NCI-H128 (cell line): ENCODE results near the gene PALM3.

Experiments used
- DNase-seq: peaks from one replicate; lab custom pipeline; 2025; ENCODE audit not compliant: unreplicated experiment; lab: John Stamatoyannopoulos, UW

Gene PALM3, protein sequence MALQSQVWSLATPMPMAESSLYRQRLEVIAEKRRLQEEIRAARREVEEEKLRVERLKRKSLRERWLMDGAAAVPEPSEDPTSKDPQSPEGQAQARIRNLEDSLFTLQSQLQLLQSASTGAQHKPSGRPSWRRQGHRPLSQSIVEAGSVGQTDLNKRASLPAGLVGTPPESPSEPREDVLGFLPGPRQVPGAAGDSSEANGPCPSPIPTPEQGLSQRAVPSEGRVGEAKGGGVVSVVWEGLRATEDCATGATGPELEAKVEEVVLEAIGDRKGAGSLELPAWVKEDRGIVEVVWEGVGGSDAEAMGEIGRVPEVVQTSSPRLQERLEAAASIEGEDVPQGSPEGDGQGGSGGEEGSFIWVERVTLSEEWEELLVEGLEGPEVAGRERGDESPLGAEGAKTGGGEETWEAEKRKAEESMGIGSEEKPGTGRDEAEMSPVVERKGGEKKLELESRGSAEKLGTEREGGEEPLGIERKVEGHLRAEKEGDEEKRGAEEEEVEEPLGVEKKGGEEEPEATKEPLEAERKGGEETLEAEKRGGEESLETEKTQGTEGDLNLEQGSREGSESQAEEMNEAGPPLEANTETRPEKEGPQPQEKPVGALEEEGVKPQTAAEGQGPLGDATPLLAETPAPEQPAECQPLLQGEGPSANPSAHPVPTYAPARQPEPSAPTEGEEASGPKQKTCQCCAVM

GRCh38 chr19:14061751-14062557 lies at the start of gene PALM3:
PALM3 (minus strand) TSS chr19:14062076; CDS start chr19:14061980, 96 bp downstream.
- DNase-seq, result no peak

DNA sequence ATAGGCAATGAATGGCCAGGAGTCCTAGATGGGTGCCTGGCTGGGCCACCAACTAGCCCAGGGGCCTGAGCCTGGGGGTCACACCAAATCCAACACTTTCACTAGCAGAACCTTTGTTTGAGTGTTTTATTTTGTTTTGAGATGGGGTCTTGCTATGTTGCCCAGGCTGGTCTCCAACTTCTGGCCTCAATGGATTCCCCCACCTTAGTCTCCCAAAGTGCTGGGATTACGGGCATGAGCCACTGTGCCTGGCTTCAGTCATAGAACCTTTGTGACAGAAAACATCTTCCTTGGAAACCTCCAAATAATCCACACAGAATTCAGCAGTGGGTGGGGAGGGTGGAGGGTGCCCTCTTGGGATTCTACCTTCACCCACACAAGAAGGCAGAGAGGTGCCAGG lies 49.6 kb upstream of the PALM3 start:
- DNase-seq, result no peak

DNA sequence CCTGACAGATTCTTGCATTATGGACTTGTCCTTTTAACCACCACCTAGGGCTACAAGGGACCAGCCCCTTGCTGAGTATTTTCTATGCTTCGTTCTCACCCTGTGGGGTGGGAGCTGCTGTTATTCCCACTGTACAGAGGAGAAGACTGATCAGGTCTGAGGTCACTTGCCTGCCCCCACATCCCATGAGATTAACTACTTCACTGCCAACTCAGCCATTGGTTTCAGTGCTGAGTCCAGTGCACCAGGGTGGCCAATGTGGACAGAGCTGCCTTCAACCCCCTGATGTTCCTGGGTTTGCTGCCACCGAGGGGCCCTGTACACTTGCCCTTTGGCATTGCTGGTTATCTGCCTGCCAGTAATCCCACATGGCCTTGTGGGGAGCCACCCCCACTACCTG lies 48.8 kb upstream of the PALM3 start:
- no peak for DNase-seq

GRCh38 chr19:14107581-14108461 lies 45.9 kb upstream of the PALM3 start:
- no peak for DNase-seq

DNA sequence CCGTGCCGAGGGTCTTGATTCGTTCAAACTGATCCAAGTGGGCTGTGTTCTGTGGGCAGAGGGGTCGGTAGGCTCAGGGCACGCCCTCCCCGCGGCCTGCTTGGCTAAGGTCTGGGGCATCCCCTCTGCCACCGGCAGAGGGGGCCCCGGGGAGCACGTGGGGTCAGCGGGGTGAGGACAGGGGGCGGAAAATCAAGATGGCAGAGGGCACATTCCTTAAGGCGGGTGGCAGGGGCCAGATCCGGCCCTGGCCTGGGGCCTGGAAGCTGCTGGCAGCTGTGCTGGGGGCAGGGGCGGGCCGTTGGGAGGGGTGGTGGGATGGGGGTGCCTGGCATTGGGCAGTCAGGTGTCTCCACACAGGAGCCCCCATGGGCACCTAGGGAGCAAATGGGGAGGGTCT lies 45.0 kb upstream of the PALM3 start:
- DNase-seq, result no peak

DNA sequence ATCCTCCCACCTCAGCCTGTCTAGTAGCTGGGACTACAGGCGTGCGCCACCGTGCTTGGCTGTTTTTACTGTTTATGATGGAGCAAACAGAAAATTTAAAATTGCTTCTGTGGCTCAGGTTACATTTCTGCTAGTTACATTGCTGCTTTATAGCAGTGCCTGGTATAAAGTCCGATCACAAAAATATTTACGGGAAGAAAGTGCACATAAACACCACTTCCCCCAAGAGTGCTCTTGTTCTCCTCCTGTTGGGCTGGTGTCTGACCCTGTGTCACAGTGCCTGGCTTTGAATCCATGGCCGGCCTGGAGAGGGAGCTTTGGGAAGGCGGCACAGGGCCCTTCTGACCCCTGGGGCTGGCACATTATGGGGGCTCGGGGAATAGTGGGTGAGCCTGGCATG lies 43.8 kb upstream of the PALM3 start:
- no peak for DNase-seq

- DNase-seq, result no peak
Observed at GRCh38 chr19:14103310-14103709, 41.4 kb upstream of the PALM3 start.

DNA sequence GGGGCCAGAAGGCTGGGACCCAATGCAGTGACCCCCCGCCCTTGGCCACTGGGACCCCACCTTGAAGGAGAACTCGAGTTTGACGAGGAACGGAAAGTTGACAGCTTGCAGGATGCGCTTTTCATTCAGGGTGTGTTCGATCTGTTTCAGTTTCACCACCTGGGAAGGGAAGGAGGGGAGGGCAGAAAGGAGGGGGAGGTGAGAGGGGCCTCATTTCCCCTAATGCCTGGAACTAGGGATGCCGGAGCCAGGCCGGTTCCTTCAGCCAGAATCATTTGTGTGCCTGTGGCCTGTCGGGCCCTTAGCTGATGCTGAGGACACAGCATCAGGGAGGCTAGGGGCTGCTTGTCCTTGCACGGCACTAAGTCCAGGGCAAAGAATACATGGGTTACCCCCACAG lies 40.9 kb upstream of the PALM3 start:
- DNase-seq, result no peak

DNA sequence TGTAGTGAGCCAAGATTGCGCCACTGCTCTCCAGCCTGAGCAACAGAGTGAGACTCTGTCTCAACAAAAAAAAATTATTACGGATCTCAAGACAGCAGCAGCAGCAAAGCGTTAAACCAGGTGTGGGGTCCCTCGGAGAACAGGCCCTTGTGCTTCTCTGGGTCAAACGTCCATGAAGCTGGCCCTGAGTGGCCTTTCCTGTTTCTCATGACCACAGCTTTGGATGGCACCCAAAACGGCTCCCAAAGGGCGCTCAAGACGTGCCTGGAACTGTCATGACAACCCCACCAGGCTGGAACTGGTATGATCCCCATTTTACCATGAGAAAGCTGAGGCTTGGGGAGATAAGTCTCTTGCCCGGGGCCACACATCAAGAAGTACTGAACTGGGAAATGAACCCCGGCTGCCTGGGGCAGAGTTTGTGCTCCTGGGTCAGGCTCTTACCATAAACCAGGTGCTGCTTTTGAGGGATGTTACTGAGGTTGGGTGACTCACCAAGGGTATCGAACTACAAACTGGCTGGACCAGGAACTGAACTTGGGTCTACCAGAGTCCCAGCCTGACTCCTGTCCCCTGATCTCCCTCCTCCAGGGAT lies 40.3 kb upstream of the PALM3 start:
- no peak for DNase-seq

GRCh38 chr19:14101003-14101545 lies 39.2 kb upstream of the PALM3 start:
- no peak for DNase-seq

DNA sequence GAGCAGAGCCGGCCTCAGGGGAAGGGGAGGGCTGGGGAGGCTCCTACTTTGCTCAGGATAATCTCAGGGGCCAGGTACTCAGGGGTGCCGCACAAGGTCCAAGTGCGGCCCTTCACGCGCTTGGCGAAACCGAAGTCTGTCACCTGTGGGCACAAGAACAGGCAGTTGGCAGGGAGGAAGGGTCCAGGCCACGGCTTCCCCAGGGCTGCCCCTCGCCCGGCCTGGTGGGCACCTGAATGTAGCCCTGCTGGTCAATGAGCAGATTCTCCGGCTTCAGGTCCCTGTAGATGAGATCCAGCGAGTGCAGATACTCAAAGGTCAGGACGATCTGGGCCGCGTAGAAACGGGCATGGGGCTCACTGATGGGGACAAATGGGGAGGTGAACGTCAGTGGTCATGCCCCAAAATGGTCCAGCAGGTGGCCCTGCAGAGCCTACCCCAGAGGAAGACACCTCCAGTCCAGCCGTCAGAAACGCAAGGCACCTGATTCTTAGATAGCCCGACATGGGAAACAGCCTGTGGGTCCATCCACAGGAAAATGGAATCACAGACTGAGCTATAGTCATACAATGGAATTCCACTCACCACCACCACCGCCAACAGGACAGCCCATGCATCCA lies 35.8 kb upstream of the PALM3 start:
- DNase-seq, result no peak

DNA sequence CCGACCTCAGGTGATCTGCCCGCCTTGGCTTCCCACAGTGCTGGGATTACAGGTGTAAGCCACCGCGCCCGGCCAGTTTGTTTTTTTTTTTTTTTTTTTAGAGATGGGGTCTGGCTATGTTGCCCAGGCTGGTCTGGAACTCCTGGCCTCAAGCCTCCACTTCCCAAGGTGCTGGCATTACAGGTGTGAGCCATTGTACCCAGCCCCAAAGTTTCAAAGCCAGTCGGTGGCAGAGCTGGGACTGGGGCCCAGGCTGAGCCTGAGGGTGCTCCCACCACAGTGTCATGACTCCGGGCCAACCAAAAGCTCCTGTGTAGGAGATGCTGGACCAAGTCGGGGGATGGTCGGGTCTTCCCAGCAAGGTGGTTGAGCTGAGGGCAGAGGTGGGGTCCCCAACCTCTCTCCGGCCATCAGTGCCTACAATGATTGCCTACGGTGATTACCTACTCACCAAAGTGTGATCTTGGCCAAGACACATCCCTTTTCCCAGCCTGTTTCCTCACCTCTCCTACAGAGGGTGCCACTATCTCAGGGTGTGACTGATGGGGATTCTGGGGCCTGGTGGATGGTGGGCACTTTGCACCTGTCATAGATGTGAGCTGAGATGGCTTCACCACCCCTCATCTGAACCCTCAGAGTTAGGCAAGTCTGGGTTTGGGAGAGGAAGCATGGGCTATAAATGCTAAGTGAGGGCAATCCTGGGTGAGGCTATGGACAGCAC lies 34.6 kb upstream of the PALM3 start:
- DNase-seq, result no peak

- no peak for DNase-seq
Observed at GRCh38 chr19:14094854-14095253, 33.0 kb upstream of the PALM3 start.

DNA sequence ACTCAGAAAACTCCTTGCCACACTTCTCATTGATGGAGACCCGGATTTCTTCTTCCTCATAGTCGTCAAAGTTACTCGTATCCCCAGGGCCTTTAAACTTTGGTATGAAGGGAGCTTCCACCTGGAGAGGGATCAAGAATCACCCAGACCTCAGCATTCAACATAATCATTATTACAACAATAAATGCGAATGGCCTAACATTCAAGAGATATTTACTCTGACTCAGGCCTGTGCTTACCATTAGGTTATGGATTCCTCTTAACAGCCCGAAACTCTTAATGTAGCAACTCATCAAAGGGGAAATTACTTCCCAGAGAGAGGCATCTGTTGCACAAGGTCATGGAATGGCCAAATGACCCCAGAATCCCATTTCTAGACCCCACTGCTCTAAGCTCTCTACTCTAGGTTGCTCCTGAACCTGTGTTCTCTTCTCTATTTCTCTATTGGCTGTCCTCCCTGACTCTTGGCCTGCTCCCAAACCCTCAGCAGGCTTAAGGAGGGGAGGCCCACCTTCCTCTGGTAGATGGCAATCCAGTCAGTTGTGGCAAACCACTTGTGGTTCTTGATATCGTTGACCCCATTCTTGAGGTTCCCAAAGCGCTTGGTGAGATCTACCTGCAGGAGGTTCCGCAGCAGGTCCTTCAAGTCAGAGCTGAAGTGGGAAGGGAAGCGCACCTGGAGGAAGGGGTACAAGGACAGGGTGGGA lies 31.4 kb upstream of the PALM3 start:
- DNase-seq, result no peak

- DNase-seq, result no peak
Observed at GRCh38 chr19:14091813-14092462, 30.1 kb upstream of the PALM3 start.

DNA sequence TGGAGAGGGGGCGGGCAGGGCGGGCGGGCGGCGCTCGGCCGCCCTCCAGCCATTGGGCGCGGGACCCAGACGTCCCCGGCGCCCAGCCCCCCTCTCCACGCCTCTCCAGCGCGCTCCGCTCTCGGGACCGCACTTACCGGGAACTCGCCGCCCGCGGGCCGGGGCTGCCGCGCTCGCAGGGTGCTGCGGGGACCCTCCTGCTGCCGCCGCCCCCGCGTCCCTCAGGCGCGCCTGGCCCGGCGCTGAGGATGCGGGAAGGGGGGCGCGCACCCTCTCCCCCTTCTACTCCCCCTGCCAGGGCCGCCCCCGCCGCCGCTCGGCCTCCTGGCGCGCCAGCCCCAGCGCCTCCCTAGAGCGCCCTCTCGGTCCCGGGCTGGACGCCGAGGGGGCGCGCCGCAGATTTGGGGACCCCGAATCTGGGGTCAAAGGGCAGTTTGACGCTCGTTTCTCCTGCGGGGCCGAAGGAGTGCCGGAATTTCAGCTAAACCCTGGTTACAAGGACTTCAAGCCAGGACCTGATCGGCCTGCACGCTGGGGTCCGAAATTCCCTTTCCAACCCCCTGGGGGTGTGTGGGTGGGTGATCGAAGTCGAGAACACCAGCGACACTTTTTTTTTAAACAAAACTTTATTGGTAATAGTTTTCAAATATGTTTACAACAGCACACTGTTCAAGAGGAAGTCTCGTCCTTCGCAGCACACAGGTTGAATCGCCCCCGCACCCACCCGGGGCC lies 29.4 kb upstream of the PALM3 start:
- DNase-seq, result peak; percentile 74

DNA sequence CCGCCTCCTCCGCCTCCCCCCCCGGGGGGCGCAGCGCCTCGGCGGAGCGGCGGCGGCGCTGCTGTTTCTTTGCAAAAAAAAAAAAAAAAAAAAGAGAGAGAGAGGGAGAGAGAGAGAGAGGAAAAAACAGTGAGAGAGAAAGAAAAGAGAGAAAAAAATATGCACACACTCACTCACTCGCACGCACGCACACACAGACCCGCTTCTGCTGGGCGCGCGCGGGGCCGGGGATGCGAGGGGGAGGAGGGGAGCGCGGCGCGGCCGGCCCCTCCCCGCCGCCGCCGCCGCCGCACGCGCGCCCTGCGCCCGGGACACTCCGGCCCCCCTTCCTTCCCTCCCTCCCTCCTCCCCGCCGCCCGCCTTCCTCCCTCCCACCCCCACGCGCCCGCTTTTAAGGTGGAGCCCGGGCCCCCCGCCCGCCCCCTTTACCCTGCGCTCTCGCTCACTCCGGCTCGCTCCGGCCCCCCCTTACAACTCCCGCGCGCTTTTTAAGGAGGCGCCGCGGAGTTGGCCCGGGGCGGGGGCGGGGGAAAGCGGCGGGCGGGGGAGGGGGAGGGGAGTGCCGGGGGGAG lies 28.7 kb upstream of the PALM3 start, which contains the start of gene SAMD1:
TSS of gene SAMD1 (minus strand) at position 243 of the 572 bp plus-strand sequence.
- DNase-seq, result peak; percentile 74
